ENCODE data around the gene CEP162. TPM values are rescaled to one million over a fixed set of nuclear protein-coding genes. Genes with fewer than 3 reads are reported as not detected.

The CEP162 gene
- total and polyA plus RNA-seq, 2 of the 8 experiments (the other 6 are each of a cell fraction or from before 2014, with no cell fraction given) = 1.3 to 10.6 TPM

DNA sequence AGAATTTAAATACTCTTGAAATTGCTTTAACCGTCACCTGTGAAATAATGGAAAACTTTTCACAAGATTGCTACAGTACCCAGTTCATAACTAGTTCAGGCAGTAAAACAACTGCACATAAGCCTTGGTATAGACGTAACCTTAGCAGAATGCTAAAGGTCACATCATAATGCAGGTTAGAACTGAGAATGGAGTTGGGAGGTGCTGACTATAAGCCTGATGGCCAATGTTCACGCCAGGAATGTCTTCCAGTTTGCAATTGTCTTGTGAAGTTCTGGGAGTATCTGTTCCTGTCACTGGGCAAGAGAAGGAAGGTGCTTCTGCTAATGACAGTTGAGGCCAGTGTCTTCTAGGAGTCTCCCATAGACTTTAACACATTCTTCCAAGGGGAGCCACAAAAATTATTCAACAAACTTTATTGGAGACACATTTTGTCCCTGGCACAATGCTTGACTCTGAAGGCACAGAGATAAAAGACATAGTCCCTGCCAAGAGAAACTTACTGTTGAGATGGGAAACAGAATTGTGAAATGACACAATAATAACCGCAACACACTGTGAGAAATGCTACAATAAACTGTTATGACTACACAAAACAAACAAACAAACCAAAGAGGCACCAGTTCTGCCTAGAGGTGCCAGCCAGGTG lies 24.6 kb upstream of the CEP162 start:
- Histone ChIP-seq H3K4me1 (replicated peaks in 1 of 4; ENCODE audit: control insufficient read depth in 3 of 4, insufficient read depth in 4 of 4, low read length in 3 of 4) (no peaks in the 10 kb centered on the region), H3K9me3 (ENCODE audit: insufficient read depth in 2 of 2, low read depth in 1 of 2, low read length in 1 of 2) (no peaks in the 10 kb centered on the region), H4K20me1 (replicated peaks in 1 of 2; ENCODE audit: control insufficient read depth in 1 of 2, insufficient read depth in 2 of 2, low read length in 2 of 2) (no peaks in the 10 kb centered on the region), H3K79me2 (ENCODE audit: control insufficient read depth in 1 of 2, insufficient read depth in 2 of 2, low read length in 2 of 2) (no peaks in the 10 kb centered on the region), H4K5ac (ENCODE audit: insufficient read length, low read depth, low read length) (no peak overlapping the region), H3K56ac (replicated peaks; ENCODE audit: insufficient read length, low read depth, low read length) (no peak overlapping the region), H2BK5ac (ENCODE audit: low read depth, low read length) (no peak overlapping the region), H3K9ac (replicated peaks in 1 of 4; ENCODE audit: extremely low read depth in 1 of 4, low read depth in 3 of 4, low read length in 3 of 4) (no peak overlapping the region), H3K4me2 (ENCODE audit: insufficient read depth in 1 of 2, low read depth in 2 of 2, low read length in 2 of 2) (no peak overlapping the region), H2BK20ac (ENCODE audit: low read length) (no peak overlapping the region), H3K23me2 (ENCODE audit: low read depth, low read length) (no peaks in the 10 kb centered on the region), H2AFZ (ENCODE audit: low read length) (no peak overlapping the region), H2AK5ac (ENCODE audit: low read depth, low read length) (no peak overlapping the region), H2BK120ac (replicated peaks; ENCODE audit: low read depth, low read length) (no peak overlapping the region), H2BK12ac (ENCODE audit: low read depth, low read length) (no peak overlapping the region), H3K4me3 (ENCODE audit: extremely low read depth in 1 of 4, insufficient read depth in 2 of 4, low read depth in 3 of 4, low read length in 4 of 4) (no peak overlapping the region), H3K18ac (ENCODE audit: extremely low read depth, low read length) (no peak overlapping the region), H3K4ac (replicated peaks; ENCODE audit: insufficient read length, low read depth, low read length) (no peak overlapping the region), H3K36me3 (ENCODE audit: control insufficient read depth in 2 of 4, insufficient read depth in 4 of 4, low read length in 3 of 4) (no peaks in the 10 kb centered on the region), H3K27me3 (replicated peaks in 1 of 4; ENCODE audit: control insufficient read depth in 3 of 4, extremely low read depth in 1 of 4, insufficient read depth in 3 of 4, low read length in 3 of 4) (no peaks in the 10 kb centered on the region), H4K91ac (replicated peaks; ENCODE audit: insufficient read length, low read length) (no peak overlapping the region), H2BK15ac (ENCODE audit: low read length) (no peak overlapping the region), H3K79me1 (ENCODE audit: low read depth, low read length) (no peaks in the 10 kb centered on the region), H3K23ac (ENCODE audit: insufficient read length) (no peak overlapping the region), H4K8ac (ENCODE audit: extremely low read depth, insufficient read depth, low read length) (no peak overlapping the region), H3K14ac (ENCODE audit: insufficient read length) (no peak overlapping the region), H3K27ac (ENCODE audit: low read depth, low read length) (no peak overlapping the region)
- DNase-seq (ENCODE audit: low read depth in 1 of 2, low spot score in 2 of 2) = no peak
- 91% methylated on average over 4 of the region's 4 CpGs; no CpG with 5 or more reads in 1 of the 2 experiments for WGBS, 2 experiments (ENCODE audit: extremely low coverage in 1 of 2, insufficient coverage in 1 of 2, insufficient read length in 1 of 2, insufficient replicate concordance in 2 of 2, low coverage in 1 of 2, low lambda C conversion rate in 2 of 2, missing lambda C conversion rate in 1 of 2)
- ChIA-PET CTCF (ENCODE audit: partially characterized antibody) (interaction anchor here (1.0 to 1.3 kb wide), 2 partner anchors 10 to 24 kb away, joined by 3 read pairs; partner anchors contain the start of gene CEP162), POLR2A (ENCODE audit: partially characterized antibody) (no interaction called here)
- TF ChIP-seq SP1 (IDR thresholded peaks at IDR 0.05; ENCODE audit: low read depth, low read length) (no peak), TBP (IDR thresholded peaks at IDR 0.05; ENCODE audit: low read depth, low read length) (no peak), SRF (IDR thresholded peaks at IDR 0.05; ENCODE audit: low read depth, low read length) (no peak), ZNF274 (IDR thresholded peaks at IDR 0.05; ENCODE audit: borderline replicate concordance, extremely low read depth, low read length) (no peak), SAP30 (IDR thresholded peaks at IDR 0.05; ENCODE audit: insufficient read depth, insufficient replicate concordance, low read length) (no peak)
- no peak for FAIRE-seq

Measured in H1 (cell line).